Measurements from ENCODE around the gene PGA4. TPM values are rescaled to one million over a fixed set of nuclear protein-coding genes. Genes with fewer than 3 reads are reported as not detected.

The PGA4 gene
- total and polyA plus RNA-seq, 2 of the 8 experiments (the other 6 are each of a cell fraction or from before 2014, with no cell fraction given) = 1.3 TPM; not detected in 1

GRCh38 chr11:61172888-61173287 lies 49.3 kb upstream of the PGA4 start (continued):
- TF ChIP-seq CHD7 (IDR thresholded peaks at IDR 0.05; ENCODE audit: insufficient replicate concordance, low read length) (no peak), POU5F1 (IDR thresholded peaks at IDR 0.05; ENCODE audit: low read depth, low read length) (no peak), BRCA1 (IDR thresholded peaks at IDR 0.05; ENCODE audit: low read depth, low read length) (no peak), SUZ12 (IDR thresholded peaks at IDR 0.05; ENCODE audit: low read length) (no peak), SP2 (IDR thresholded peaks at IDR 0.05; ENCODE audit: low read length) (no peak), RXRA (IDR thresholded peaks at IDR 0.05; ENCODE audit: insufficient read depth, low read depth, low read length) (no peak), FOSL1 (IDR thresholded peaks at IDR 0.05; ENCODE audit: insufficient read depth, low read depth, low read length) (no peak), USF2 (IDR thresholded peaks at IDR 0.05; ENCODE audit: low read length) (no peak)
